ENCODE measurements around the gene LMO7.

DNA sequence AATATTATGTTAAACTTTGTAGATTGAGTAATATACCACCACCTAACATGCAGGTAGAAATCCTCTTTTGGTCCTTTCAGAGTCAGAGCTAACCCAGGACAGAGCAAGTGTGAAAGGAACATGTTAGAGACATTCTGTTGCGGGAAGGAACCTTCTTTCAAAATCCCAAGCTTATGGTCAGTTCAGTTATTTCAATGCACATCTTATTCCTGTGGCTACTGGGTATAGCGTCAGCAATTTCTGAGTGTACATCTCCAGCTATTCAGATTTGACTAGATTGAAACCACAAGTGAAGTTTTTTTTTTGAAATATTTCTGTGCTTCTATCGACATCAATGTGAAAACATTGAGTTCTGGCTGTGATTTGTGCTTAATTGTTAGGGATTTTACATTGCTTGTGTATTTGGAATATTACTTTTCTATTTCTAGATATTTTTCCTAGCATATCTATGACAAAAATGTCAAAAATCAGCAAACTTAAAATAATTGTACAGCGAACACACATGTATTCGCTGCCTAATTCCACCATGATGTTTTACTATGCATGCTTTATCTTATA lies 165.3 kb downstream of the LMO7 start:
- TF ChIP-seq, protein P1, sequence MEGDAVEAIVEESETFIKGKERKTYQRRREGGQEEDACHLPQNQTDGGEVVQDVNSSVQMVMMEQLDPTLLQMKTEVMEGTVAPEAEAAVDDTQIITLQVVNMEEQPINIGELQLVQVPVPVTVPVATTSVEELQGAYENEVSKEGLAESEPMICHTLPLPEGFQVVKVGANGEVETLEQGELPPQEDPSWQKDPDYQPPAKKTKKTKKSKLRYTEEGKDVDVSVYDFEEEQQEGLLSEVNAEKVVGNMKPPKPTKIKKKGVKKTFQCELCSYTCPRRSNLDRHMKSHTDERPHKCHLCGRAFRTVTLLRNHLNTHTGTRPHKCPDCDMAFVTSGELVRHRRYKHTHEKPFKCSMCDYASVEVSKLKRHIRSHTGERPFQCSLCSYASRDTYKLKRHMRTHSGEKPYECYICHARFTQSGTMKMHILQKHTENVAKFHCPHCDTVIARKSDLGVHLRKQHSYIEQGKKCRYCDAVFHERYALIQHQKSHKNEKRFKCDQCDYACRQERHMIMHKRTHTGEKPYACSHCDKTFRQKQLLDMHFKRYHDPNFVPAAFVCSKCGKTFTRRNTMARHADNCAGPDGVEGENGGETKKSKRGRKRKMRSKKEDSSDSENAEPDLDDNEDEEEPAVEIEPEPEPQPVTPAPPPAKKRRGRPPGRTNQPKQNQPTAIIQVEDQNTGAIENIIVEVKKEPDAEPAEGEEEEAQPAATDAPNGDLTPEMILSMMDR (IDR thresholded peaks at IDR 0.05; ENCODE audit: low read length) = no peak
- no peak for TF ChIP-seq EZH2 (IDR thresholded peaks at IDR 0.05; ENCODE audit: borderline replicate concordance, low read length)
